KG1 (cell line): ENCODE data around the gene OR1G1.
"Not testable (repeated sequence)": the region's sequence is repeated elsewhere in the genome, so short reads cannot be mapped to it uniquely, and the experiment has no call there.

Source experiments
- DNase-seq: peaks from one replicate; lab custom pipeline; 2025; lab: John Stamatoyannopoulos, UW

Gene OR1G1

GRCh38 chr17:3127451-3127850 is at the start of gene OR1G1:
Gene OR1G1 (minus strand): TSS chr17:3127551. CDS start chr17:3127551, 0 bp downstream.
- DNase-seq, result no peak

DNA sequence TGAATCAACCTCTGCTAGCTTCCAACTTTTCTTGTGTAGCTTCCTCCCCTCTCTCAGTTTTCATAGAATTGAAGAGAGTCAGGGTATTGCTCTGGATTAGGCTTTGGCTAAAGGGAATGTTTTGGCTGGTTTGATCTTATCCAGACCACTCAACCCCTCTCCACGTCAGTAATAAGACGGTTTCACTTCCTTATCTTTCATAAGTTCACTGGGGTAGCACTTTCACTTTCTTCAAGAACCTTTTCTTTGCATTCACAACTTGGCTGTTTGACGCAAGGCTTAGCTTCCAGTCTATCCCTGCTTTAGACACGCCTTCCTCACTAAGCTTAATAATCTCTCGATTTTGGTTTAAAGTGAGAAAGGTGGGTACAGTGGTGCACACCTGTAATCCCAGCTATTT is 40.2 kb upstream of the OR1G1 start:
- no peak for DNase-seq

GRCh38 chr17:3157218-3157617 is 29.9 kb upstream of the OR1G1 start:
- DNase-seq, result no peak

DNA sequence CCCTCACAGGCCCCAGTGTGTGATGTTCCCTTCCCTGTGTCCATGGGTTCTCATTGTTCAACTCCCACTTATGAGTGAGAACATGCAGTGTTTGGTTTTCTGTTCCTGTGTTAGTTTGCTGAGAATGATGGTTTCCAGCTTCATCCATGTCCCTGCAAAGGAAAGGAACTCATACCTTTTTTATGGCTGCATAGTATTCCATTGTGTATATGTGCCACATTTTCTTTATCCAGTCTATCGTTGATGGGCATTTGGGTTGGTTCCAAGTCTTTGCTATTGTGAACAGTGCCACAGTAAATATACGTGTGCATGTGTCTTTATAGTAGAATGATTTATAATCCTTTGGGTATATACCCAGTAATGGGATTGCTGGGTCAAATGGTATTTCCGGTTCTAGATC is 10.1 kb upstream of the OR1G1 start:
- DNase-seq, result not testable (repeated sequence)

DNA sequence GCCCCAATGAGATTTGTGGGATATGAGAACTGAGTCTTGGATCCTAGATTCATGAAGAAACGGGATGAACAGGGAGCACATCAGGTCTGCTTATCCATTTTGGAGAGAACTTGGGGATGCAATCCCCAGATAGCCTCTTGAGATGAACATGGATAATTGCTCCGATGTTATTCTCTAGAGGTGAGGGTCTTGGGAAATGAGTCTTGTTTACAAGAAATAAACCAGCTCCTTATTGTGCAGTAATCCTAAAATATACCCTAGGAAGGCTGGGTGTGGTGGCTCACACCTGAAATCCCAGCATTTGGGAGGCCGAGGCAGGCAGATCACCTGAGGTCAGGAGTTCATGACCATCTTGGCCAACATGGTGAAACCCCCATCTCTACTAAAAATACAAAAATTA is 23.0 kb downstream of the OR1G1 start, which contains the start of gene OR1D2:
Gene OR1D2 (minus strand): TSS at position 101 of the 400 bp plus-strand sequence. CDS start 11,426 bp downstream, outside the sequence.
- no peak for DNase-seq
